Right lobe of liver (tissue), 6 donors: ENCODE results near the gene MRPL3. TPM values are rescaled to one million over a fixed set of nuclear protein-coding genes. Genes with fewer than 3 reads are reported as not detected.

Source experiments
- ATAC-seq, 4 donors: fragments of 200-7000 bp; cut with Tn5 transposase; one replicate each; pipeline ENCODE4 v1.9.1; 2020; ENCODE audit warnings: mild to moderate bottlenecking in 4 of 4, moderate library complexity in 4 of 4
- DNase-seq, 3 donors: peaks; one replicate each; pipeline ENCODE4 v3.0.0-alpha.2; 2020
- H3K27ac ChIP-seq, 3 donors: fragments of 200-600 bp; one replicate each; pipeline ENCODE4 v1.8.0; 2022
- H3K27me3 ChIP-seq, 2 donors: fragments of 200-600 bp; one replicate each; pipeline ENCODE4 v1.8.0; 2022
- H3K36me3 ChIP-seq, 4 donors: fragments of 200-600 bp; sonication (generic) in 1 of 4; one replicate each; pipeline versions ENCODE4 v1.5.1 to v1.8.0; 2017 to 2022; ENCODE audit warnings: control low read depth in 1 of 4
- H3K4me1 ChIP-seq, 4 donors: fragments of 200-600 bp; sonication (generic) in 1 of 4; one replicate each; pipeline versions ENCODE4 v1.5.1 to v1.8.0; 2017 to 2022; ENCODE audit warnings: control low read depth in 1 of 4
- H3K4me3 ChIP-seq, 3 donors: fragments of 200-600 bp; one replicate each; pipeline ENCODE4 v1.8.0; 2022
- H3K9me3 ChIP-seq, 4 donors: fragments of 200-600 bp; sonication (generic) in 1 of 4; one replicate each; pipeline versions ENCODE4 v1.5.1 to v1.8.0; 2017 to 2022; ENCODE audit warnings: control low read depth in 1 of 4
- POLR2A ChIP-seq: fragments of 450-650 bp; IDR thresholded peaks from one replicate; pipeline ENCODE4 v1.6.1; 2017; ENCODE audit warnings: antibody characterized with exemption, mild to moderate bottlenecking
- WGBS: methylation state at CpG from one replicate; pipeline ENCODE4 v1.1.6; 2018; ENCODE audit warnings: low coverage, low lambda C conversion rate; ENCODE audit not compliant: insufficient coverage; ENCODE audit errors: missing lambda C conversion rate; 5-methylcytosine and 5-hydroxymethylcytosine counted together
- intact Hi-C, 2 donors: fragments of 100-400 bp; cut with DNase I; formaldehyde crosslinking; loops; one replicate each; pipeline versions ENCODE4 v1.11.2 to v1.14.1; 2022
- total RNA-seq, 6 experiments: library from RNA; depleted of rRNA in 2 of 6; stranded (reverse); fragments of >200 nt in 2 of 6; fragmentation: NEBNext Ultra II Directional in 3 of 6; extraction: Animal tissue kit (Norgen Biotek cat#: 25700) in 3 of 6; gene quantifications; one replicate each; pipeline versions ENCODE4 v1.1.0 to v1.2.4, GENCODE V29; 2016 to 2023
- TF ChIP-seq, protein P1 (sequence below), 4 donors: fragments of 200-600 bp in 3 of 4; fragments of 450-650 bp in 1 of 4; IDR thresholded peaks; one replicate each; pipeline versions ENCODE4 v1.5.1 to v1.8.0; 2016 to 2022; ENCODE audit warnings: antibody characterized with exemption in 4 of 4, mild to moderate bottlenecking in 2 of 4
- donor health status: DM: no; HTN: yes; CAD: no.
- donor health status: DM: no; HTN: no; CAD: no.
- donor health status: DM: no; HTN: no; CAD: no.
- donor health status: DM: no; HTN: yes; CAD: no.
- donor health status: DM: no; HTN: yes; CAD: no.

Gene MRPL3
- total RNA-seq, 6 experiments from 2014 or later, result 29.2 to 73.9 (median 35.7) TPM

DNA sequence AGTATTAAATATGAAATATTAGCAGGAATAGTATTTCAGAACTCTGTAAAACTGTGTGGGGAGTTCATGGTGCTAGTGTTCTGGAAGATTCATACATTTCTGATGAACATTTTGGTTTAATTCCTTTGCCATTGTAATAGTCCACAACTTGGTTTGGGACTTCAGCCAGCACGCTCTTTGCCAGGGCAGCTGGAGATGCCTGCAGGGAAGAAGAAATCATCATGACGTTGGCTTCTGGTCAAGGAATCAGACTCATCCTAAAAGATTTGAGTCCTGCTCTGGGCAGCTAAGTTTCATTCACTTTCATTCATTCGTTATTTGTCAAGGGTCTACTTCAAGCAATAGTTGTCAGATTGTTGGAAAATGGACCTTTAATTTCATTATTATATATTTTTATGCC, 32.4 kb upstream of the MRPL3 start:
- Histone ChIP-seq H3K36me3 (no peaks in the 10 kb centered on the region), H3K4me1 (peaks cover 0 to 6% (median 0%) of the 10 kb centered on the region in 4 donors), H3K27me3 (no peaks in the 10 kb centered on the region), H3K9me3 (no peaks in the 10 kb centered on the region), H3K4me3 (no peak overlapping the region), H3K27ac (no peak overlapping the region)
- no peak for TF ChIP-seq POLR2A
- TF ChIP-seq, protein P1, sequence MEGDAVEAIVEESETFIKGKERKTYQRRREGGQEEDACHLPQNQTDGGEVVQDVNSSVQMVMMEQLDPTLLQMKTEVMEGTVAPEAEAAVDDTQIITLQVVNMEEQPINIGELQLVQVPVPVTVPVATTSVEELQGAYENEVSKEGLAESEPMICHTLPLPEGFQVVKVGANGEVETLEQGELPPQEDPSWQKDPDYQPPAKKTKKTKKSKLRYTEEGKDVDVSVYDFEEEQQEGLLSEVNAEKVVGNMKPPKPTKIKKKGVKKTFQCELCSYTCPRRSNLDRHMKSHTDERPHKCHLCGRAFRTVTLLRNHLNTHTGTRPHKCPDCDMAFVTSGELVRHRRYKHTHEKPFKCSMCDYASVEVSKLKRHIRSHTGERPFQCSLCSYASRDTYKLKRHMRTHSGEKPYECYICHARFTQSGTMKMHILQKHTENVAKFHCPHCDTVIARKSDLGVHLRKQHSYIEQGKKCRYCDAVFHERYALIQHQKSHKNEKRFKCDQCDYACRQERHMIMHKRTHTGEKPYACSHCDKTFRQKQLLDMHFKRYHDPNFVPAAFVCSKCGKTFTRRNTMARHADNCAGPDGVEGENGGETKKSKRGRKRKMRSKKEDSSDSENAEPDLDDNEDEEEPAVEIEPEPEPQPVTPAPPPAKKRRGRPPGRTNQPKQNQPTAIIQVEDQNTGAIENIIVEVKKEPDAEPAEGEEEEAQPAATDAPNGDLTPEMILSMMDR (IDR thresholded peaks at IDR 0.05), result no peak
- intact Hi-C loops, result no loop called here
- no peak for ATAC-seq
- no peak for DNase-seq
- WGBS, result 66% methylated on average over 3 of the region's 3 CpGs

- Histone ChIP-seq H3K27ac (no peak overlapping the region), H3K27me3 (no peaks in the 10 kb centered on the region), H3K36me3 (no peaks in the 10 kb centered on the region), H3K4me1 (peaks cover 0 to 6% (median 0%) of the 10 kb centered on the region in 4 donors), H3K9me3 (no peaks in the 10 kb centered on the region), H3K4me3 (no peak overlapping the region)
- no peak for TF ChIP-seq POLR2A
- TF ChIP-seq, protein P1 (IDR thresholded peaks at IDR 0.05), result no peak
- intact Hi-C loops, result no loop called here
- DNase-seq, result no peak
- ATAC-seq, result peak in 1 of 4 donors; percentile 80
Observed at GRCh38 chr3:131532645-131533044, 29.9 kb upstream of the MRPL3 start.

- H3K9me3 ChIP-seq, result no peaks in the 10 kb centered on the region
- H3K27ac ChIP-seq, result no peak overlapping the region
- no peak overlapping the region for H3K4me3 ChIP-seq
- no peaks in the 10 kb centered on the region for H3K36me3 ChIP-seq
- ATAC-seq, result peak in 2 of 4 donors; percentile 32 to 74
- TF ChIP-seq, protein P1 (IDR thresholded peaks at IDR 0.05), result no peak
- no peak for TF ChIP-seq POLR2A
- peaks cover 0 to 6% (median 0%) of the 10 kb centered on the region in 4 donors for H3K4me1 ChIP-seq
- intact Hi-C loops, result no loop called here
- H3K27me3 ChIP-seq, result peaks cover 0 to 3% of the 10 kb centered on the region in 2 donors
- WGBS, result 11% methylated on average over 1 of the region's 1 CpG
- no peak for DNase-seq
Observed at GRCh38 chr3:131530843-131531242, 28.1 kb upstream of the MRPL3 start.

DNA sequence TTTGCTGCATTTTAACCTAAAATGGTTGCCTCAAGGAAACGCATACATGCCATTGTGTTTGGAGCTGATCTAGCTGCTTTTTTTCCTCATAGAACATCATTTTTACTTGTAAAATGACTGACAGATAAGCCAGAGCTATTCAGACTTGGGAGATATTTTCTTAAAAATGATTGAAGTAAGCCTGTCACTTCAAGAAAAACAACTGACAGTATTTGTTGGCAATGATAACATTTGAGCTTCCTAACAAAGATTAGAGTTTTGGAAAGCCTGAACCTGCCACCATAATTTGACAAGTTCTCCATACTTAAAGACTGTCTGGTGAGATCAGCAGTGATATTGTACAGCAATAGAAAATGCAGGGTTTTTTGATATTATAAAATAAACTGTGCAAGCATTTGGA, 27.6 kb upstream of the MRPL3 start:
- Histone ChIP-seq H3K36me3 (no peaks in the 10 kb centered on the region), H3K4me3 (no peak overlapping the region), H3K9me3 (no peaks in the 10 kb centered on the region), H3K4me1 (peaks cover 0 to 6% (median 0%) of the 10 kb centered on the region in 4 donors), H3K27me3 (peaks cover 0 to 3% of the 10 kb centered on the region in 2 donors), H3K27ac (no peak overlapping the region)
- intact Hi-C loops, result no loop called here
- no peak for DNase-seq
- ATAC-seq, result no peak
- 62% methylated on average over 1 of the region's 1 CpG for WGBS
- TF ChIP-seq, protein P1 (IDR thresholded peaks at IDR 0.05), result no peak
- TF ChIP-seq POLR2A, result no peak
